ENCODE measurements around the gene ADAMTSL2.

Gene ADAMTSL2

GRCh38 chr9:133553973-133554713 is 19.6 kb downstream of the ADAMTSL2 start:
- TF ChIP-seq POLR2AphosphoS5 (IDR thresholded peaks at IDR 0.05; ENCODE audit: low read depth, low read length): no peak
- TF ChIP-seq TAF1 (IDR thresholded peaks at IDR 0.05; ENCODE audit: borderline replicate concordance, insufficient read depth, low read length): no peak
- no peak for TF ChIP-seq FOXP2 (optimal IDR thresholded peaks at IDR 0.05; ENCODE audit: borderline replicate concordance, extremely low read depth, extremely low read length, insufficient read depth)
- TF ChIP-seq SIN3A (IDR thresholded peaks at IDR 0.05; ENCODE audit: borderline replicate concordance, insufficient read depth, low read length): no peak
- TF ChIP-seq REST (IDR thresholded peaks at IDR 0.05; ENCODE audit: insufficient read depth in 1 of 2, low read depth in 2 of 2, low read length in 2 of 2): no peak

- TF ChIP-seq POLR2AphosphoS5 (IDR thresholded peaks at IDR 0.05; ENCODE audit: low read depth, low read length): no peak
- TF ChIP-seq REST (IDR thresholded peaks at IDR 0.05; ENCODE audit: insufficient read depth in 1 of 2, low read depth in 2 of 2, low read length in 2 of 2): no peak
- TF ChIP-seq SIN3A (IDR thresholded peaks at IDR 0.05; ENCODE audit: borderline replicate concordance, insufficient read depth, low read length): no peak
- no peak for TF ChIP-seq FOXP2 (optimal IDR thresholded peaks at IDR 0.05; ENCODE audit: borderline replicate concordance, extremely low read depth, extremely low read length, insufficient read depth)
- no peak for TF ChIP-seq TAF1 (IDR thresholded peaks at IDR 0.05; ENCODE audit: borderline replicate concordance, insufficient read depth, low read length)
These were observed 20.2 kb downstream of the ADAMTSL2 start for GRCh38 chr9:133554729-133555128.

GRCh38 chr9:133556354-133556753 is 21.9 kb downstream of the ADAMTSL2 start:
- TF ChIP-seq REST (IDR thresholded peaks at IDR 0.05; ENCODE audit: insufficient read depth in 1 of 2, low read depth in 2 of 2, low read length in 2 of 2) (no peak), SIN3A (IDR thresholded peaks at IDR 0.05; ENCODE audit: borderline replicate concordance, insufficient read depth, low read length) (no peak), TAF1 (IDR thresholded peaks at IDR 0.05; ENCODE audit: borderline replicate concordance, insufficient read depth, low read length) (no peak), FOXP2 (optimal IDR thresholded peaks at IDR 0.05; ENCODE audit: borderline replicate concordance, extremely low read depth, extremely low read length, insufficient read depth) (no peak), POLR2AphosphoS5 (IDR thresholded peaks at IDR 0.05; ENCODE audit: low read depth, low read length) (no peak)

- TF ChIP-seq FOXP2 (optimal IDR thresholded peaks at IDR 0.05; ENCODE audit: borderline replicate concordance, extremely low read depth, extremely low read length, insufficient read depth): no peak
- no peak for TF ChIP-seq REST (IDR thresholded peaks at IDR 0.05; ENCODE audit: insufficient read depth in 1 of 2, low read depth in 2 of 2, low read length in 2 of 2)
- no peak for TF ChIP-seq SIN3A (IDR thresholded peaks at IDR 0.05; ENCODE audit: borderline replicate concordance, insufficient read depth, low read length)
- TF ChIP-seq TAF1 (IDR thresholded peaks at IDR 0.05; ENCODE audit: borderline replicate concordance, insufficient read depth, low read length): no peak
- TF ChIP-seq POLR2AphosphoS5 (IDR thresholded peaks at IDR 0.05; ENCODE audit: low read depth, low read length): no peak
These were observed 23.1 kb downstream of the ADAMTSL2 start for GRCh38 chr9:133557581-133557980.
